Thoracic aorta (tissue), 2 donors: ENCODE measurements around the gene ZBTB7A. TPM values are rescaled to one million over a fixed set of nuclear protein-coding genes. Genes with fewer than 3 reads are reported as not detected.

Experiments used
- ATAC-seq: fragments of 150-250 bp; one replicate; pipeline ENCODE4 v1.8.0; 2017; ENCODE audit warnings: low read depth; ENCODE audit not compliant: insufficient number of reproducible peaks, low FRiP score
- DNase-seq: peaks from one replicate; pipeline ENCODE4 v3.0.0-alpha.2; 2020; ENCODE audit warnings: low spot score
- H3K27ac ChIP-seq, 2 donors: fragments of 200-600 bp; sonication (generic); 1 replicate in 1 of 2; 2 replicates in 1 of 2; pipeline ENCODE4 v1.5.1; 2016; ENCODE audit warnings: mild to moderate bottlenecking in 2 of 2, moderate library complexity in 2 of 2
- H3K27me3 ChIP-seq: fragments of 200-600 bp; sonication (generic); replicated peaks from 2 replicates; pipeline ENCODE4 v1.6.0; 2016; ENCODE audit warnings: mild to moderate bottlenecking; ENCODE audit not compliant: insufficient read depth
- H3K36me3 ChIP-seq: fragments of 200-600 bp; sonication (generic); one replicate; pipeline ENCODE4 v1.5.1; 2016
- H3K4me1 ChIP-seq, 2 donors: fragments of 200-600 bp; sonication (generic); 1 replicate in 1 of 2; 2 replicates in 1 of 2; pipeline versions ENCODE4 v1.5.1 to v1.6.0; 2016; ENCODE audit warnings: low read depth in 2 of 2, mild to moderate bottlenecking in 1 of 2; ENCODE audit not compliant: control insufficient read depth in 1 of 2
- H3K4me3 ChIP-seq: fragments of 200-600 bp; sonication (generic); 2 replicates; pipeline ENCODE4 v1.5.1; 2016; ENCODE audit warnings: mild to moderate bottlenecking
- H3K9me3 ChIP-seq: fragments of 200-600 bp; sonication (generic); 2 replicates; pipeline ENCODE4 v1.5.1; 2016
- total RNA-seq, 2 donors: library from RNA; depleted of rRNA; stranded (reverse); fragments of >200 nt; gene quantifications; one replicate each; pipeline versions ENCODE4 v1.1.0 to v1.2.3, GENCODE V29; 2016
- TF ChIP-seq, protein P1 (sequence below): fragments of 200-600 bp; sonication (generic); IDR thresholded peaks from one replicate; pipeline ENCODE4 v1.5.1; 2019; ENCODE audit warnings: antibody characterized with exemption

The ZBTB7A gene
- total RNA-seq, 2 donors from 2014 or later, result 85.1 to 91.9 TPM

GRCh38 chr19:4036576-4037300, 30.0 kb downstream of the ZBTB7A start:
- Histone ChIP-seq H3K36me3 (peaks cover 29% of the 10 kb centered on the region), H3K4me1 (no peaks in the 10 kb centered on the region), H3K27me3 (no peaks in the 10 kb centered on the region), H3K4me3 (no peak overlapping the region), H3K9me3 (no peaks in the 10 kb centered on the region), H3K27ac (no peak overlapping the region)
- no peak for ATAC-seq
- TF ChIP-seq, protein P1, sequence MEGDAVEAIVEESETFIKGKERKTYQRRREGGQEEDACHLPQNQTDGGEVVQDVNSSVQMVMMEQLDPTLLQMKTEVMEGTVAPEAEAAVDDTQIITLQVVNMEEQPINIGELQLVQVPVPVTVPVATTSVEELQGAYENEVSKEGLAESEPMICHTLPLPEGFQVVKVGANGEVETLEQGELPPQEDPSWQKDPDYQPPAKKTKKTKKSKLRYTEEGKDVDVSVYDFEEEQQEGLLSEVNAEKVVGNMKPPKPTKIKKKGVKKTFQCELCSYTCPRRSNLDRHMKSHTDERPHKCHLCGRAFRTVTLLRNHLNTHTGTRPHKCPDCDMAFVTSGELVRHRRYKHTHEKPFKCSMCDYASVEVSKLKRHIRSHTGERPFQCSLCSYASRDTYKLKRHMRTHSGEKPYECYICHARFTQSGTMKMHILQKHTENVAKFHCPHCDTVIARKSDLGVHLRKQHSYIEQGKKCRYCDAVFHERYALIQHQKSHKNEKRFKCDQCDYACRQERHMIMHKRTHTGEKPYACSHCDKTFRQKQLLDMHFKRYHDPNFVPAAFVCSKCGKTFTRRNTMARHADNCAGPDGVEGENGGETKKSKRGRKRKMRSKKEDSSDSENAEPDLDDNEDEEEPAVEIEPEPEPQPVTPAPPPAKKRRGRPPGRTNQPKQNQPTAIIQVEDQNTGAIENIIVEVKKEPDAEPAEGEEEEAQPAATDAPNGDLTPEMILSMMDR, result no peak
- DNase-seq, result no peak

DNA sequence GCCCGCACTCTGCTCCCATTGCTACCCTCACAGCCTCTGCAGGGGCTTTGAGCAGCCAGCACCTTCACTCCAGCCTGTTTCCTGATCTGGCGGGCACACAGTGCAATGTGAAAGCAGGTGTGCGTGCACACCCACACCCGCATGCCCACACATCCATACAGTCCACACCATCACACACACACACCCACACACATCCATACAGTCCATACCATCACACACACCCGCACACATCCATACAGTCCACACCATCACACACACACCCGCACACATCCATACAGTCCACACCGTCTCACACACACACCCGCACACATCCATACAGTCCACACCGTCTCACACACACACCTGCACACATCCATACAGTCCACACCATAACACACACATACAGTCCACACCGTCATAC, 31.1 kb downstream of the ZBTB7A start:
- Histone ChIP-seq H3K27ac (no peak overlapping the region), H3K36me3 (peaks cover 38% of the 10 kb centered on the region), H3K4me1 (no peaks in the 10 kb centered on the region), H3K27me3 (no peaks in the 10 kb centered on the region), H3K4me3 (no peak overlapping the region), H3K9me3 (no peaks in the 10 kb centered on the region)
- DNase-seq (no peak), ATAC-seq (no peak)
- TF ChIP-seq, protein P1, result no peak

- no peaks in the 10 kb centered on the region for H3K4me1 ChIP-seq
- no peak for ATAC-seq
Observed at GRCh38 chr19:4035018-4035566, 31.6 kb downstream of the ZBTB7A start.

GRCh38 chr19:4034048-4035017, 32.4 kb downstream of the ZBTB7A start:
- Histone ChIP-seq H3K9me3 (no peaks in the 10 kb centered on the region), H3K27ac (no peak overlapping the region), H3K4me3 (no peak overlapping the region), H3K36me3 (peaks cover 47% of the 10 kb centered on the region), H3K27me3 (no peaks in the 10 kb centered on the region), H3K4me1 (no peaks in the 10 kb centered on the region)
- TF ChIP-seq, protein P1, result no peak
- ATAC-seq (no peak), DNase-seq (no peak)

More at GRCh38 chr19:4035018-4035566, 31.6 kb downstream of the ZBTB7A start:
- Histone ChIP-seq H3K9me3 (no peaks in the 10 kb centered on the region), H3K36me3 (peaks cover 39% of the 10 kb centered on the region), H3K4me3 (no peak overlapping the region), H3K27me3 (no peaks in the 10 kb centered on the region), H3K27ac (no peak overlapping the region)
- TF ChIP-seq, protein P1, result no peak
- DNase-seq, result no peak
